ENCODE data around the gene GRM1.

- TF ChIP-seq EZH2 (IDR thresholded peaks at IDR 0.05; ENCODE audit: insufficient read depth, low read length) = no peak
- TF ChIP-seq, protein P1, sequence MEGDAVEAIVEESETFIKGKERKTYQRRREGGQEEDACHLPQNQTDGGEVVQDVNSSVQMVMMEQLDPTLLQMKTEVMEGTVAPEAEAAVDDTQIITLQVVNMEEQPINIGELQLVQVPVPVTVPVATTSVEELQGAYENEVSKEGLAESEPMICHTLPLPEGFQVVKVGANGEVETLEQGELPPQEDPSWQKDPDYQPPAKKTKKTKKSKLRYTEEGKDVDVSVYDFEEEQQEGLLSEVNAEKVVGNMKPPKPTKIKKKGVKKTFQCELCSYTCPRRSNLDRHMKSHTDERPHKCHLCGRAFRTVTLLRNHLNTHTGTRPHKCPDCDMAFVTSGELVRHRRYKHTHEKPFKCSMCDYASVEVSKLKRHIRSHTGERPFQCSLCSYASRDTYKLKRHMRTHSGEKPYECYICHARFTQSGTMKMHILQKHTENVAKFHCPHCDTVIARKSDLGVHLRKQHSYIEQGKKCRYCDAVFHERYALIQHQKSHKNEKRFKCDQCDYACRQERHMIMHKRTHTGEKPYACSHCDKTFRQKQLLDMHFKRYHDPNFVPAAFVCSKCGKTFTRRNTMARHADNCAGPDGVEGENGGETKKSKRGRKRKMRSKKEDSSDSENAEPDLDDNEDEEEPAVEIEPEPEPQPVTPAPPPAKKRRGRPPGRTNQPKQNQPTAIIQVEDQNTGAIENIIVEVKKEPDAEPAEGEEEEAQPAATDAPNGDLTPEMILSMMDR (IDR thresholded peaks at IDR 0.05; ENCODE audit: insufficient read depth, low read depth, low read length) = no peak
Observed at GRCh38 chr6:146420255-146420654, 391.4 kb downstream of the GRM1 start.

Data from astrocyte (in vitro differentiated cells and primary cell).